Right cardiac atrium (tissue), 5 donors: ENCODE data around the gene NHLRC3. TPM values are rescaled to one million over a fixed set of nuclear protein-coding genes. Genes with fewer than 3 reads are reported as not detected.

ENCODE experiments used
- ATAC-seq, 2 donors: fragments of 200-7000 bp; cut with Tn5 transposase; one replicate each; pipeline versions ENCODE4 v1.8.0 to v1.9.1; 2020; ENCODE audit warnings: moderate library complexity in 2 of 2, mild to moderate bottlenecking in 1 of 2
- DNase-seq, 3 donors: peaks; one replicate each; pipeline ENCODE4 v3.0.0-alpha.2; 2020
- H3K27ac ChIP-seq: one replicate; pipeline ENCODE4 v1.5.1; 2013; ENCODE audit warnings: mild to moderate bottlenecking, low read length, control low read depth, moderate library complexity
- H3K27me3 ChIP-seq: one replicate; pipeline ENCODE4 v1.6.1; 2013; ENCODE audit not compliant: control insufficient read depth, insufficient read depth
- H3K4me1 ChIP-seq: one replicate; pipeline ENCODE4 v1.6.1; 2013; ENCODE audit warnings: low read length; ENCODE audit not compliant: control insufficient read depth, insufficient read depth
- H3K4me3 ChIP-seq: one replicate; pipeline ENCODE4 v1.5.1; 2013; ENCODE audit warnings: low read length, control low read depth
- H3K9me3 ChIP-seq: one replicate; pipeline ENCODE4 v1.6.1; 2013; ENCODE audit warnings: low read length; ENCODE audit not compliant: control insufficient read depth
- whole genome bisulfite sequencing: extraction: QIAGEN DNeasy Blood & Tissue Kit; methylation state at CpG from one replicate; pipeline ENCODE4 v1.1.7; 2013; 5-methylcytosine and 5-hydroxymethylcytosine counted together
- intact Hi-C, 4 donors: fragments of 100-400 bp; cut with DNase I; formaldehyde crosslinking; loops; one replicate each; pipeline versions ENCODE4 v1.11.0 to v1.14.0; 2022 to 2023
- polyA plus RNA-seq: library from polyadenylated mRNA; stranded (reverse); fragments of 200-250 nt; gene quantifications from one replicate; pipeline ENCODE4 v1.2.3, GENCODE V29; 2013
- total RNA-seq, 4 donors: library from RNA; stranded (reverse); fragmentation: NEBNext Ultra II Directional; extraction: Animal tissue kit (Norgen Biotek cat#: 25700); gene quantifications; one replicate each; pipeline ENCODE4 v1.2.1, GENCODE V29; 2021
- donor health status: healthy with polysubstance abuse.
- donor health status: DM: no; HTN: yes; CAD: no.
- donor health status: DM: no; HTN: no; CAD: no.
- donor health status: DM: no; HTN: yes; CAD: no; lungs with severe emphysema.
- donor health status: DM: yes; HTN: yes; CAD: no.

Gene NHLRC3
- total and polyA plus RNA-seq, 5 donors, result 7.2 to 13.6 (median 12.7) TPM

DNA sequence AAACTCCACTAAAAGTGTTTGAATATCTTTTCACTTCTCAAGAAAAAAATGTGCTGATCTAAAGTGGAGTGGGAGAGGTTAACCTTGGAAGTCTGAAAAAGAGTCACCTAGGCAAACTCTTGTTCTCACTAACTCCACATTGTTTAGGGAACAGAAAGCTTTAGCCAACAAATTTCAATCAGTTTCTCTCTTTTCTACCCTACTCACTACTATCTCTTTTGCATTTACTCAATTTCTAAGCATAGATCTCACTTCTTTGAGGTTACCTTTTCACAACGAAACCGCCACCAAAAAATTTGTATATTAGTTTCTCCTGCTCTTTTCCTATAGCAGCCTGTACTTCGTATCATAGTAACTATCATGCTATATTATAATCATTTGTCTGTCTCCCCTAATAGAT is 6.3 kb downstream of the NHLRC3 start:
- no peaks in the 10 kb centered on the region for H3K27me3 ChIP-seq
- no peaks in the 10 kb centered on the region for H3K4me1 ChIP-seq
- DNase-seq, result no peak
- WGBS, result 96% methylated on average over 3 of the region's 3 CpGs
- ATAC-seq, result no peak
- no peak overlapping the region for H3K4me3 ChIP-seq
- H3K27ac ChIP-seq, result no peak overlapping the region
- intact Hi-C loops, result loop anchor here in 1 of 4 donors (10.0 kb wide), 1 partner anchor 220 kb away; no protein-coding TSS in a partner anchor
- no peaks in the 10 kb centered on the region for H3K9me3 ChIP-seq

- no peak for ATAC-seq
- intact Hi-C loops, result loop anchor here in 2 of 4 donors (5.0 to 10.0 kb wide), 2 partner anchors 217 to 570 kb away; no protein-coding TSS in a partner anchor
- Histone ChIP-seq H3K4me3 (no peak overlapping the region), H3K27ac (no peak overlapping the region), H3K9me3 (no peaks in the 10 kb centered on the region), H3K27me3 (no peaks in the 10 kb centered on the region), H3K4me1 (no peaks in the 10 kb centered on the region)
- DNase-seq, result no peak
- WGBS, result 28% methylated on average over 2 of the region's 2 CpGs
These were observed 9.3 kb downstream of the NHLRC3 start for GRCh38 chr13:39047560-39047959.

DNA sequence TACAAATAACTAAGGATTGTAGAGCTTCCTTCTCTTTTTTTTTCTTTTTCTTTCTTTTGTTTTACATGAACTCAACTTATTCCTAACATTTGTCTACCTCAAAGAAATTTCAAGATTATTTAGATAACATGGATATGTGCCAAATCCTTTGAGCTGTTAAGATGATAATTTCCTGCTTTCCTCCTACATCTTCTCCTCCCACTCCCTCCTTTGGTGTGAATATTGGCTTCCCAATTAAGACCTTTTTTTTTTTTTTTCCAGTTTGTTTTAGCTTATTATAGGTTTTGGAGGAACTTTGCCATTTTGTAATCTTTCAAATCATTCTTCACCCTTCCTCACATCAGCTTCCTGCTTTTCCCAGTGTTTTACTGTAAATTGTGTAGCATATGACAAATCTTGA is 10.6 kb downstream of the NHLRC3 start:
- H3K9me3 ChIP-seq, result no peaks in the 10 kb centered on the region
- H3K4me3 ChIP-seq, result no peak overlapping the region
- intact Hi-C loops, result loop anchor here in 2 of 4 donors (5.0 to 10.0 kb wide), 2 partner anchors 216 to 568 kb away; no protein-coding TSS in a partner anchor
- ATAC-seq, result no peak
- no peak for DNase-seq
- H3K4me1 ChIP-seq, result no peaks in the 10 kb centered on the region
- no peaks in the 10 kb centered on the region for H3K27me3 ChIP-seq
- no peak overlapping the region for H3K27ac ChIP-seq

GRCh38 chr13:39049274-39049673 is 11.0 kb downstream of the NHLRC3 start:
- no peak for ATAC-seq

GRCh38 chr13:39051157-39051556 is 12.9 kb downstream of the NHLRC3 start:
- Histone ChIP-seq H3K9me3 (no peaks in the 10 kb centered on the region), H3K27ac (no peak overlapping the region), H3K4me1 (no peaks in the 10 kb centered on the region), H3K27me3 (no peaks in the 10 kb centered on the region), H3K4me3 (no peak overlapping the region)
- intact Hi-C loops, result loop anchor here in 3 of 4 donors (5.0 kb wide), 2 partner anchors 561 to 566 kb away; no protein-coding TSS in a partner anchor
- 25% methylated on average over 1 of the region's 1 CpG for WGBS
- no peak for DNase-seq
- ATAC-seq, result no peak

More at GRCh38 chr13:39049274-39049673, 11.0 kb downstream of the NHLRC3 start:
- Histone ChIP-seq H3K4me1 (no peaks in the 10 kb centered on the region), H3K27me3 (no peaks in the 10 kb centered on the region), H3K27ac (no peak overlapping the region), H3K4me3 (no peak overlapping the region), H3K9me3 (no peaks in the 10 kb centered on the region)
- no peak for DNase-seq
- 90% methylated on average over 3 of the region's 3 CpGs for WGBS
- intact Hi-C loops, result loop anchor here in 2 of 4 donors (5.0 to 10.0 kb wide), 2 partner anchors 216 to 568 kb away; no protein-coding TSS in a partner anchor

DNA sequence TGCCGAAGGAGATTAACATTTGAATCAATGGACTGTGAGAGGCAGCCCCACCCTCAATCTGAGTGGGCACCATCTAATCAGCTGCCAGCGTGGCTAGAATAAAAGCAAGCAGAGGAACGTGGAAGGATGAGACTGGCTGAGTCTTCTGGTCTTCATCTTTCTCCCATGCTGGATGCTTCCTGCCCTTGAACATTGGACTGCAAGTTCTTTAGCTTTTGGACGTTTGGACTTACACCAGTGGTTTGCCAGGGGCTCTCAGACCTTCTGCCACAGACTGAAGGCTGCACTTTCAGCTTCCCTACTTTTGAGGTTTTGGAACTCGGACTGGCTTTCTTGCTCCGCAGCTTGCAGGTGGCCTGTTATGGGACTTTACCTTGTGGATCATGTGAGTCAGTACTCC is 14.7 kb downstream of the NHLRC3 start:
- no peaks in the 10 kb centered on the region for H3K9me3 ChIP-seq
- DNase-seq (no peak), ATAC-seq (no peak)
- H3K27me3 ChIP-seq, result no peaks in the 10 kb centered on the region
- WGBS, result 77% methylated on average over 6 of the region's 6 CpGs
- intact Hi-C loops, result loop anchor here in 3 of 4 donors (5.0 kb wide), 2 partner anchors 559 to 564 kb away; no protein-coding TSS in a partner anchor
- no peaks in the 10 kb centered on the region for H3K4me1 ChIP-seq
- H3K4me3 ChIP-seq, result no peak overlapping the region
- H3K27ac ChIP-seq, result no peak overlapping the region

DNA sequence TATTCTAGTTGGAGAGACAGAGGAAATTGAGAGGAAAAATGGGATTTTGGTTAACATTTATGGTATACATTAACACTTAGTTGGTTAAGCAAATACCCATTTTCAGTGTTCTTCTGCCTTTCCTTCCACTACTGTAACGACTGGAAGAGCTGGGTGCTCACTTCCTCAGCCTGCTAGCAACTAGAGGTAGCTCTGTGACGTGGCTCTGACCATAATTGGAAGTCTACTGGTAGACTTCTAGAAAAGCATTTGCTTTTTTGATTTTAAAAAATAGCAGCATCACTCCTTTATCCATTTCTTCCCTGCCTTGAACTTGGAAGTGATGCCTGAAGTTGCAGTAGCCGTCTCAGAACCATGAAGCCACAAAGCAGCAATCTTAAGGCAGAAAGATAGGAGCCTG is 15.9 kb downstream of the NHLRC3 start:
- ATAC-seq (no peak), DNase-seq (no peak)
- WGBS, result 73% methylated on average over 3 of the region's 3 CpGs
- intact Hi-C loops, result loop anchor here in 3 of 4 donors (5.0 kb wide), 2 partner anchors 558 to 563 kb away; no protein-coding TSS in a partner anchor
- Histone ChIP-seq H3K4me1 (no peaks in the 10 kb centered on the region), H3K27ac (no peak overlapping the region), H3K9me3 (no peaks in the 10 kb centered on the region), H3K4me3 (no peak overlapping the region), H3K27me3 (no peaks in the 10 kb centered on the region)

DNA sequence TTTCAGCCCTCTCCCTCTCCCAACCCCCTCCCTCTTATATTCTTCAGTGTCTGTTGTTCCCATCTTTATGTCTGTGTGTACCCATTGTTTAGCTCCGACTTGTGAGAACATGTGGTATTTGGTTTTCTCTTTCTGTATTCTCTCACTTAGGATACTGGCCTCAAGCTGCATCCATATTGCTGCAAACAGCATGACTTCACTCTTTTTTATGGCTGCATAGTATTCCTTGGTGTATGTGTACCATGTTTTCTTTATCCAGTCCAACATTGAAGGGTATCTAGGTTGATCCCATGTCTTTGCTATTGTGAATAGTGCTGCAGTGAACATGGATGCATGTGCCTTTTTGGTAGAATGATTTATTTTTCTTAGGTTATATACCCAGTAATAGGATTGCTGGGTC is 17.8 kb downstream of the NHLRC3 start:
- DNase-seq (no peak), ATAC-seq (no peak)
- no peaks in the 10 kb centered on the region for H3K9me3 ChIP-seq
- no peak overlapping the region for H3K4me3 ChIP-seq
- no peaks in the 10 kb centered on the region for H3K27me3 ChIP-seq
- no peak overlapping the region for H3K27ac ChIP-seq
- no peaks in the 10 kb centered on the region for H3K4me1 ChIP-seq
- intact Hi-C loops, result no loop called here
- 100% methylated on average over 1 of the region's 1 CpG for WGBS

GRCh38 chr13:39058040-39058439 is 19.8 kb downstream of the NHLRC3 start:
- no peak for DNase-seq
- no peak overlapping the region for H3K4me3 ChIP-seq
- ATAC-seq, result no peak
- H3K4me1 ChIP-seq, result no peaks in the 10 kb centered on the region
- no peaks in the 10 kb centered on the region for H3K27me3 ChIP-seq
- H3K27ac ChIP-seq, result no peak overlapping the region
- H3K9me3 ChIP-seq, result no peaks in the 10 kb centered on the region
- intact Hi-C loops, result no loop called here

DNA sequence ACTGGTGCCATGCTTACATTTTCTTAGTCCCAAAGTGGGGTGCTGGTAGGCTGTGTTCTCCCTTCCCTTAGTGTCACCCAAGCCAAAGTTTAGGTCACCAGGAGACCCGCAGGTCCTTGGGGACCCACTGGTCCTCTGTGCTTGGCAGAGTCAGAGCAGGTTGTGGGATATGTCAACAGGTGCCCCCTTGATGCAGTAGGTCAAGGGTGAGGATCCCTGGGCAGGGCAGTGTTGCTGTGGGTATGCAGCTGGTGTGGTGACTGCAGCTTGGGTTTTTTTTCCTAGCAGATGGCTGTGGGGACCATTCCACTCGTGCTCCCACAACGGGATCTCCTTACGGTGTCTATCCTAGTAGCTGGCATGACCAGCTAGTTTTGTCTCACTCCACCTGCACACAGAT is 23.7 kb downstream of the NHLRC3 start:
- DNase-seq, result no peak
- no peaks in the 10 kb centered on the region for H3K4me1 ChIP-seq
- H3K9me3 ChIP-seq, result no peaks in the 10 kb centered on the region
- intact Hi-C loops, result no loop called here
- ATAC-seq, result no peak
- H3K27me3 ChIP-seq, result no peaks in the 10 kb centered on the region
- no peak overlapping the region for H3K27ac ChIP-seq
- no peak overlapping the region for H3K4me3 ChIP-seq
- WGBS, result 95% methylated on average over 4 of the region's 4 CpGs

GRCh38 chr13:39072842-39073241 is 34.6 kb downstream of the NHLRC3 start:
- Histone ChIP-seq H3K9me3 (no peaks in the 10 kb centered on the region), H3K4me3 (no peak overlapping the region), H3K27ac (no peak overlapping the region), H3K4me1 (no peaks in the 10 kb centered on the region), H3K27me3 (no peaks in the 10 kb centered on the region)
- DNase-seq, result no peak
- intact Hi-C loops, result no loop called here
- no peak for ATAC-seq
- 73% methylated on average over 2 of the region's 2 CpGs for WGBS

GRCh38 chr13:39073983-39074382 is 35.7 kb downstream of the NHLRC3 start:
- ATAC-seq, result no peak
- Histone ChIP-seq H3K27me3 (no peaks in the 10 kb centered on the region), H3K4me1 (no peaks in the 10 kb centered on the region), H3K27ac (no peak overlapping the region), H3K4me3 (no peak overlapping the region), H3K9me3 (no peaks in the 10 kb centered on the region)
- 56% methylated on average over 3 of the region's 3 CpGs for WGBS
- DNase-seq, result no peak
- intact Hi-C loops, result no loop called here
